Vagina (tissue), 2 donors: ENCODE results near the gene MRPL28. TPM values are rescaled to one million over a fixed set of nuclear protein-coding genes. Genes with fewer than 3 reads are reported as not detected.
A peak's percentile ranks its signal among the peaks of the same experiment; 100 is the strongest.

Experiments used
- DNase-seq, 2 donors: peaks; one replicate each; pipeline ENCODE4 v3.0.0-alpha.2; 2017; ENCODE audit errors: extremely low spot score in 2 of 2
- H3K27ac ChIP-seq: fragments of 200-600 bp; sonication (generic); one replicate; pipeline ENCODE4 v1.5.1; 2019
- H3K27me3 ChIP-seq: fragments of 200-600 bp; sonication (generic); one replicate; pipeline ENCODE4 v1.5.1; 2019
- H3K36me3 ChIP-seq, 2 donors: fragments of 200-600 bp; sonication (generic); one replicate each; pipeline ENCODE4 v1.5.1; 2017 to 2019
- H3K4me1 ChIP-seq: fragments of 200-600 bp; sonication (generic); one replicate; pipeline ENCODE4 v1.5.1; 2019
- H3K4me3 ChIP-seq, 2 donors: fragments of 200-600 bp; sonication (generic); 1 replicate in 1 of 2; 2 replicates in 1 of 2; pipeline ENCODE4 v1.5.1; 2016 to 2019
- H3K9me3 ChIP-seq: fragments of 200-600 bp; sonication (generic); one replicate; pipeline ENCODE4 v1.5.1; 2019
- POLR2A ChIP-seq, 2 donors: fragments of 450-650 bp; IDR thresholded peaks; one replicate each; pipeline ENCODE4 v1.6.1; 2017; ENCODE audit warnings: antibody characterized with exemption in 2 of 2, mild to moderate bottlenecking in 2 of 2, moderate library complexity in 2 of 2
- POLR2AphosphoS5 ChIP-seq, 2 donors: sonication (generic); formaldehyde crosslinking; IDR thresholded peaks; one replicate each; pipeline ENCODE4 v1.9.0; 2017; ENCODE audit warnings: antibody characterized with exemption in 2 of 2, mild to moderate bottlenecking in 2 of 2, low read depth in 1 of 2; ENCODE audit not compliant: insufficient read depth in 1 of 2
- intact Hi-C: fragments of 100-400 bp; cut with DNase I; formaldehyde crosslinking; loops from one replicate; pipeline ENCODE4 v1.15.1; 2023
- total RNA-seq: library from RNA; depleted of rRNA; stranded (reverse); fragments of >200 nt; gene quantifications from one replicate; pipeline ENCODE4 v1.2.3, GENCODE V29; 2016
- TF ChIP-seq, protein P1 (sequence below), 3 experiments: fragments of 450-650 bp in 2 of 3; fragments of 200-600 bp in 1 of 3; sonication (generic) in 1 of 3; IDR thresholded peaks; one replicate each; pipeline ENCODE4 v1.5.1; 2017 to 2019; ENCODE audit warnings: antibody characterized with exemption in 3 of 3, mild to moderate bottlenecking in 2 of 3, moderate library complexity in 2 of 3

Gene MRPL28
- total RNA-seq, 1 donor from 2014 or later = 96.5 TPM

DNA sequence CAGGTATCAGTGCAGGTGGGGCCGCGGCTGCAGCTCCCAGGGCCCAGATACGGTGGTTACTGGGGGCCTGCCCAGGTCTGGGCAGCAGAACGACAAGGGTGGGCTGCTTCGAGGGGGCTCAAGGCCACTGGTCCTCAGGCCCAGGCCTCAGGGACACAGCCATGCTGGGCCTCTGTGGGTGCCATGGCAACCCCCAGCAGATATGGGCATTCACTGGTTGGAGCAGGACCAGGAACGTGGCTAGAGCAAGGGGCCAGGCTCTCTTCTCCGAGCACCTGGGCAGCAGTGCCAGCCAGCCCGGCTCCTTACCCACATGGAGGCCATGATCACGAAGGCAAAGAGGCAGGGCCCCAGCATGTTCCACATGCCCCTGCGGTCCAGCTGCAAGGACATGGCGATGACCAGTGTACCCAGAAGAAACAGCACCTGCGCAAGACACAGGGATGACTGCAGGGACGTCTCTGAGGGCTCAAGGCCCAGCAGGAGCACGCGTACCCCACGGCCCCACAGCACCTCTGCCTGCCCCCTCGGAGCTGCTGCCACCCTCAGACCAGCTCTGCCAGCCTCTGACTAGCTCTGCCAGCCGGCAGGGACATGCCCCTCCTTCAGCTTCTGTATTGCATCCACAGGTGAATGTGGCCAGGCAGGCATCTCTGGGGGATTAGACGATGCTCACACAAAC lies 2.1 kb upstream of the MRPL28 start:
- TF ChIP-seq POLR2A (IDR thresholded peaks at IDR 0.05) = no peak
- Histone ChIP-seq H3K9me3 (no peaks in the 10 kb centered on the region), H3K4me1 (peaks cover 19% of the 10 kb centered on the region), H3K27me3 (no peaks in the 10 kb centered on the region), H3K36me3 (peaks cover 0 to 39% of the 10 kb centered on the region in 2 donors), H3K27ac (no peak overlapping the region), H3K4me3 (no peak overlapping the region)
- intact Hi-C loops = no loop called here
- no peak for DNase-seq

DNA sequence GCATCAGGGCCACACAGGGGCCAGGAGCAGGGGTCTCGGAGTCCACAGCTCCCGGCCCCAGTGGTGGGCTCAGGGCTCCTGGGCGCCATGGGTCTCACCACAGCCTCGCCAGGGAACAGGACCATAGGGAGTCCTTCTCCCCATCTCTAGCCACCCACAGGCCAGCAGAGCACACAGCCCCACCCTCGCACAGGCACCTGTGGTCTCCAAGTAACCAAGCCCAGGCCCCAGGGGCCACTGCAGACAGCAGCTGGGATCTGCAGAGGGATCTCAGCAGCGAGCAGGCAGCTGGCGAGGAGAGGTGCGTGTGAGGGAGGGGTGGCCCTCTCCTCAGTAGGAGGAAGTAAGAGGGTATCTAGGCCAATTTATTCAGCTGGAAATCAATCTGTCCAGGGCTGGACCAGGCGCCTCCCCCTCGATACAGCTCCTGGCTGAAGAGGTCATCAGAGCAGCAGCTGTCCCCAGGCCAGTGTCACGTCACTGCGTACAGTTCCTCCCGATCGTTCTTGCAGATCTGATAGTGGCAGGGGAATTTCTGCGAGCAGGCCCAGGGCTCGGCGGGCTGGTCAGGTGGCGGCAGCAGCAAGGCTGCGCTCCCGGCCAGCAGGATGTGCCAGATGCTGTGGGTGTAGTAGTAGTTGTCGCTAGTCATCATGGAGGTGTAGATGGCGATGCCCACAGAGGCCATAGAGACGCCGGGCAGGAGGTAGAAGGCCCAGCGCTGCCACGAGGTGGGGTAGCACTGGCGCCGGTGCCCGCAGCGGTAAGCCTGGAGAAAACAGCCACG lies 1.4 kb upstream of the MRPL28 start:
- H3K27ac ChIP-seq = no peak overlapping the region
- H3K9me3 ChIP-seq = no peaks in the 10 kb centered on the region
- intact Hi-C loops = no loop called here
- H3K4me3 ChIP-seq = no peak overlapping the region
- TF ChIP-seq, protein P1, sequence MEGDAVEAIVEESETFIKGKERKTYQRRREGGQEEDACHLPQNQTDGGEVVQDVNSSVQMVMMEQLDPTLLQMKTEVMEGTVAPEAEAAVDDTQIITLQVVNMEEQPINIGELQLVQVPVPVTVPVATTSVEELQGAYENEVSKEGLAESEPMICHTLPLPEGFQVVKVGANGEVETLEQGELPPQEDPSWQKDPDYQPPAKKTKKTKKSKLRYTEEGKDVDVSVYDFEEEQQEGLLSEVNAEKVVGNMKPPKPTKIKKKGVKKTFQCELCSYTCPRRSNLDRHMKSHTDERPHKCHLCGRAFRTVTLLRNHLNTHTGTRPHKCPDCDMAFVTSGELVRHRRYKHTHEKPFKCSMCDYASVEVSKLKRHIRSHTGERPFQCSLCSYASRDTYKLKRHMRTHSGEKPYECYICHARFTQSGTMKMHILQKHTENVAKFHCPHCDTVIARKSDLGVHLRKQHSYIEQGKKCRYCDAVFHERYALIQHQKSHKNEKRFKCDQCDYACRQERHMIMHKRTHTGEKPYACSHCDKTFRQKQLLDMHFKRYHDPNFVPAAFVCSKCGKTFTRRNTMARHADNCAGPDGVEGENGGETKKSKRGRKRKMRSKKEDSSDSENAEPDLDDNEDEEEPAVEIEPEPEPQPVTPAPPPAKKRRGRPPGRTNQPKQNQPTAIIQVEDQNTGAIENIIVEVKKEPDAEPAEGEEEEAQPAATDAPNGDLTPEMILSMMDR (IDR thresholded peaks at IDR 0.05) = no peak
- H3K27me3 ChIP-seq = no peaks in the 10 kb centered on the region
- no peak for DNase-seq
- peaks cover 0 to 39% of the 10 kb centered on the region in 2 donors for H3K36me3 ChIP-seq
- H3K4me1 ChIP-seq = peaks cover 19% of the 10 kb centered on the region

DNA sequence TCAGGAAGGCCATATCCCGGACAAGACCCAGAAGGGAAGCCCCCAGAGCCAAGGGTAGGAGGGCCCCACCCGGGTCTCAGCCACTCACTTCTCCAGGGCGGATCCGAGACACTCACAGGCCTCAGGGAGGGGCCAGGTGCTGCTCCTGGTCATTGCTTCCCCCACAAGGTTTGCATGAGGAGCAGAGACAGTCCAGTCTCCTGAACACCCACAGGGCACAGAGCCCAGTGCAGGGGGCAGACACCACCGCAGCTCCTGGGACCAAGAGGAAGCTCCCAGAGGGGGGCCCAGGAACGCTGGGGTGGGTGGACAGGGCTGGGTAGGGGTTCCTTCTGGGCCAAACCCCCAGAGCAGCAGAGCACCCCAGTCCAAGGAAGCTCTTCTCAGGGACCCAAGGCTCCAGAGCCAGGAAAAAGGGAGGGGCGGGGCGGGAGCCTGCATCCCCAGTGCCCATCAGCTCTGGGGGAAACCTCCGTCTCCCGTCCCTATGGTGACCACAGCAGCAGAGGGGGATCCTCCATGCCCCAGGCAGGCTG lies 709 bp upstream of the MRPL28 start:
- TF ChIP-seq POLR2A (IDR thresholded peaks at IDR 0.05) (no peak), POLR2AphosphoS5 (IDR thresholded peaks at IDR 0.05; ENCODE audit: insufficient read depth in 1 of 2, low read depth in 1 of 2) (no peak)
- TF ChIP-seq, protein P1 (IDR thresholded peaks at IDR 0.05) = no peak
- peak overlapping the region; percentile 56 for H3K4me3 ChIP-seq

DNA sequence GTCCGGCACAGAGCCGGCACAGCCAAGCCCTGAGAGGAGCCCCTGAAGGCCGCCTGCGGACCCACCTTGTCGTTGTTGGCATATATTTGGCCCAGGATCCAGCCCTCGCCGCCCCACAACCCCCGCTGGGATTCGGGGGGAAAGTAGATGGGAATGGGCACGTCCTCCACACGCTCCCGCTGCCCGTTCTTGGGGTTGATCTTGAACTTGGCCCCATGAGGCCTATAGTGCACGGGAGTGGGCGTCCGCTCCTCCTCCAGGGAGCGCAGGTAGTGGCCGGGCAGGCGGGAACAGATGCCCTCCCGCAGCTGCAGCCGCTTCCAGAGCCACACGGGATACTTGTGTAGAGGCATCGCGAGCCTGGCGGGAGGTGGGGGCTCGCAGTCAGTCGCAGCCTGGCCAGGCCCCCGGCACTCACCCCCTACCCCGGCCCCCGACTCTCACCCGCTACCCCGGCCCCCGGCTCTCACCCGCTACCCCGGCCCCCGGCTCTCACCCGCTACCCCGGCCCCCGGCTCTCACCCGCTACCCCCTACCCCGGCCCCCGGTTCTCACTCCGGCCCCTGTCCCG lies 387 bp downstream of the MRPL28 start:
- Histone ChIP-seq H3K9me3 (no peaks in the 10 kb centered on the region), H3K27me3 (no peaks in the 10 kb centered on the region), H3K36me3 (peaks cover 0 to 35% of the 10 kb centered on the region in 2 donors), H3K4me3 (peak overlapping the region; percentile 56), H3K27ac (no peak overlapping the region), H3K4me1 (peaks cover 19% of the 10 kb centered on the region)
- no peak for DNase-seq
- intact Hi-C loops = no loop called here
- TF ChIP-seq POLR2A (IDR thresholded peaks at IDR 0.05) (no peak), POLR2AphosphoS5 (IDR thresholded peaks at IDR 0.05; ENCODE audit: insufficient read depth in 1 of 2, low read depth in 1 of 2) (no peak)
- TF ChIP-seq, protein P1 (IDR thresholded peaks at IDR 0.05) = no peak

More for the DNA sequence above, 709 bp upstream of the MRPL28 start:
- Histone ChIP-seq H3K4me1 (peaks cover 19% of the 10 kb centered on the region), H3K27ac (peak overlapping the region; percentile 70), H3K36me3 (peaks cover 0 to 39% of the 10 kb centered on the region in 2 donors), H3K9me3 (no peaks in the 10 kb centered on the region), H3K27me3 (no peaks in the 10 kb centered on the region)
- DNase-seq = no peak
- intact Hi-C loops = no loop called here

DNA sequence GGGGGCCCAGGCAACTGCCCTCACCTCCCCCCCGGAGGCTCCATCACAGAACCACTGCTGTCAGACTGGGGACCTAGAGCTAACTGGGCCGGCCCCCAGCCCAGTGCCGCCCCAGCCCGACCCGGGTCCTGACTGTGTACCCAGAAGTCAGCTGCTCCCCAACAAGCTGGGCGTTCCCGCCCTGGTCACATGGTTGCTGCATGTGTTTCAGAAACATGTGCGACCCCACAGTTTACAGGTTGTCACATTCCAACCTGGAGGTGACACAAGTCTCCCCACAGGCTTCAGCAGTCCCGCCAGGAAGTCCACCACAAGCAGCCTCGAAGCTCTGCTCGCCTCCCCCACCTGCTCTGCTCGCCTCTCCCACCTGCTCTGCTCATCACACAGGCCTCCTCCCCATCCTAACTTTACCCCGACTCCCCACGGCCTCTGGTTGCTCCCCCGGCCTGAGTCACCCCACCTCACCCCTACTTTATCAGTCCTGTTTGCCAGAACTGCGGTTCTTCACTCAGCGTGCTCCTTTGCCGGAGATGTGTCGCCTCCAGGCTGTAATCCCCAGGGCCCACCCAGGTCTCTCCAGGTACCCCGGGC lies 968 bp downstream of the MRPL28 start:
- TF ChIP-seq POLR2AphosphoS5 (IDR thresholded peaks at IDR 0.05; ENCODE audit: insufficient read depth in 1 of 2, low read depth in 1 of 2) (no peak), POLR2A (IDR thresholded peaks at IDR 0.05) (no peak)
- TF ChIP-seq, protein P1 (IDR thresholded peaks at IDR 0.05) = no peak

More for the DNA sequence above, 968 bp downstream of the MRPL28 start:
- H3K27ac ChIP-seq = no peak overlapping the region
- peaks cover 19% of the 10 kb centered on the region for H3K4me1 ChIP-seq
- DNase-seq = no peak
- no peaks in the 10 kb centered on the region for H3K27me3 ChIP-seq
- peaks cover 0 to 31% of the 10 kb centered on the region in 2 donors for H3K36me3 ChIP-seq
- H3K9me3 ChIP-seq = no peaks in the 10 kb centered on the region
- peak overlapping the region; percentile 56 for H3K4me3 ChIP-seq
- intact Hi-C loops = no loop called here
